Omental fat pad (tissue), 4 donors: ENCODE measurements around the gene TCF3. TPM values are rescaled to one million over a fixed set of nuclear protein-coding genes. Genes with fewer than 3 reads are reported as not detected.

Source experiments
- ATAC-seq: fragments of 150-250 bp; one replicate; pipeline ENCODE4 v1.9.1; 2016; ENCODE audit warnings: mild to moderate bottlenecking, moderate library complexity; ENCODE audit not compliant: low FRiP score
- DNase-seq: peaks from one replicate; pipeline ENCODE4 v3.0.0-alpha.2; 2019; ENCODE audit warnings: low spot score
- CTCF ChIP-seq, 3 donors: fragments of 450-650 bp; IDR thresholded peaks; one replicate each; pipeline ENCODE4 v1.5.1; 2016 to 2017; ENCODE audit warnings: antibody characterized with exemption in 3 of 3, mild to moderate bottlenecking in 3 of 3, moderate library complexity in 2 of 3
- total RNA-seq, 4 donors: library from RNA; depleted of rRNA; stranded (reverse); fragments of >200 nt; gene quantifications; one replicate each; pipeline ENCODE4 v1.1.0, GENCODE V29; 2016

TCF3 gene
- total RNA-seq, 4 donors from 2014 or later: 24.2 to 46.6 (median 40.4) TPM

- no peak for ATAC-seq
Observed at GRCh38 chr19:1649706-1650649, 2.4 kb downstream of the TCF3 start.

GRCh38 chr19:1648920-1649541, 3.4 kb downstream of the TCF3 start:
- ATAC-seq (no peak), DNase-seq (no peak)
- TF ChIP-seq CTCF (IDR thresholded peaks at IDR 0.05): no peak

More at GRCh38 chr19:1649706-1650649, 2.4 kb downstream of the TCF3 start:
- no peak for TF ChIP-seq CTCF (IDR thresholded peaks at IDR 0.05)
- DNase-seq: no peak

GRCh38 chr19:1648459-1648849, 4.0 kb downstream of the TCF3 start:
- ATAC-seq (no peak), DNase-seq (no peak)
- TF ChIP-seq CTCF (IDR thresholded peaks at IDR 0.05): no peak

- ATAC-seq (no peak), DNase-seq (no peak)
- TF ChIP-seq CTCF (IDR thresholded peaks at IDR 0.05): no peak
Observed at GRCh38 chr19:1647501-1648458, 4.6 kb downstream of the TCF3 start.

GRCh38 chr19:1646659-1647453, 5.6 kb downstream of the TCF3 start:
- no peak for TF ChIP-seq CTCF (IDR thresholded peaks at IDR 0.05)
- no peak for ATAC-seq
- no peak for DNase-seq

GRCh38 chr19:1646149-1646548, 6.3 kb downstream of the TCF3 start:
- no peak for ATAC-seq
- no peak for TF ChIP-seq CTCF (IDR thresholded peaks at IDR 0.05)

More at GRCh38 chr19:1646149-1646548, 6.3 kb downstream of the TCF3 start:
- DNase-seq: no peak
